GM12873 (cell line): Measurements from ENCODE around the gene INIP.

Experiments
- TF ChIP-seq, protein P1 (sequence below): IDR thresholded peaks from 2 replicates; pipeline ENCODE4 v1.5.1; 2012; ENCODE audit warnings: low read depth, mild to moderate bottlenecking, moderate library complexity, low read length, control low read depth; ENCODE audit not compliant: insufficient read depth; ENCODE audit errors: missing control alignments

Gene INIP

DNA sequence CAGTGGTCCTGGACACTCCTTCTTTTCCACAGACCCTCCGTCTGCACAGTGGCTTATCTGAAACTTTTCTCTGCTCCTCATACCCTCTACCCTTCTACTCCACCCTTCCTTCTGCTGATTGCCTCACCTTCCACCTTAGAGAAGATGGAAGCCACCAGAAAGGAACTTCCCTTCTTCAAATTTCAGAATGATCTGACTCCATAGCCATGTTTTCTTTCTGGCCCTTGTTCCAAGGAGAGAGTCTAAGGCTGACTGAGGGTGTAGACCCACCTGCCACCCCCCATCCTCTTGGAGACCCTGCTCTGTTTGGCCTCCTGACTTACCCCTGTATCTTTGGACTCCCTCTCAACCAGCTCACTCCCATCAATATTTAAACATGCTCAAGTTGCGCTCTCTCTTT, 40.0 kb upstream of the INIP start:
- TF ChIP-seq, protein P1, sequence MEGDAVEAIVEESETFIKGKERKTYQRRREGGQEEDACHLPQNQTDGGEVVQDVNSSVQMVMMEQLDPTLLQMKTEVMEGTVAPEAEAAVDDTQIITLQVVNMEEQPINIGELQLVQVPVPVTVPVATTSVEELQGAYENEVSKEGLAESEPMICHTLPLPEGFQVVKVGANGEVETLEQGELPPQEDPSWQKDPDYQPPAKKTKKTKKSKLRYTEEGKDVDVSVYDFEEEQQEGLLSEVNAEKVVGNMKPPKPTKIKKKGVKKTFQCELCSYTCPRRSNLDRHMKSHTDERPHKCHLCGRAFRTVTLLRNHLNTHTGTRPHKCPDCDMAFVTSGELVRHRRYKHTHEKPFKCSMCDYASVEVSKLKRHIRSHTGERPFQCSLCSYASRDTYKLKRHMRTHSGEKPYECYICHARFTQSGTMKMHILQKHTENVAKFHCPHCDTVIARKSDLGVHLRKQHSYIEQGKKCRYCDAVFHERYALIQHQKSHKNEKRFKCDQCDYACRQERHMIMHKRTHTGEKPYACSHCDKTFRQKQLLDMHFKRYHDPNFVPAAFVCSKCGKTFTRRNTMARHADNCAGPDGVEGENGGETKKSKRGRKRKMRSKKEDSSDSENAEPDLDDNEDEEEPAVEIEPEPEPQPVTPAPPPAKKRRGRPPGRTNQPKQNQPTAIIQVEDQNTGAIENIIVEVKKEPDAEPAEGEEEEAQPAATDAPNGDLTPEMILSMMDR: no peak

DNA sequence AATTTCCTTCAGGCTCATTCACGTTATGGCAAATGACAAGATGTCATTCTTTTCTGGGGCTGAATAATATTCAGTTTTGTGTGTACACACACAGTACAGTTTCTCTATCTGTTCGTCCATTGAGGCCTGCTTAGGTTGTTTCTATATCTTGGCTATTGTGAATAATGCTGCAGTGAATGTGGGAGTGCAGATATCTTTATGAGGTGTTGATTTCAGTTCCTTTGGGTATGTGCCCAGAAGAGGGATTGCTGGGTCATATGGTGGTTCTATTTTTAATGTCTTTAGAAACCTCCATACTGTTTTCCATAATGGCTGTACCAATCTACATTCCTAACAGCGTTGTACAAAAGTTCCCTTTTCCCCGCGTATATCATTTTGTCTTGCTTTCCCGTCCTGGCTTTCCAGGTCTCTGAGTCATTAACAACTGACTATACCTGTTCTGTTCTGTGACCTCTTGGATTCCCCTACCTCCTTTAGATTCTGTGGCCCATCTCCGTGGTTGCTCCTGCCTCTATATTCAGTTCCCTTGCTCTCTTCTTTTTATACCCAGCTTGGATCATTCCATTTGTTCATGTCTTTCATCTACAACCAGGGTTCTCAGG, 39.5 kb upstream of the INIP start:
- TF ChIP-seq, protein P1: no peak

DNA sequence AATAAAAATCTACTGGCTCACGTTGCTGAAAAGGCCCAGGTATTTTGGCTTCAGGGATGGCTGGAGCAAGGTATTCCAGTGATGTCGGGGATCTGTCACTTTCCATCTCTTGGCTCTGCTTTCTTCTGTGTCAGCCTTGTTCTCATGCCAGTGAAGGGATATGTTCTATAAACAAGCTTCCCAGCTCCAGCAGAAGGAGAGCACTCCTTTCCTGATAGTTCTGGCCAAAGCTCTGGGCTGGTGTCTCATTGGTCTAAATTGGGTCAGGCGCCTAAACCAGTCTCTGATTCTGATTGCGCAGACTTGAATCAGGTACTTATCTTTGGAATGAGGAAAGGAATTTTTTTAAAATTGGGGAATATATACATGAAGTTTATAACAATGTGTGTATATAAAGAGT, 37.8 kb upstream of the INIP start:
- TF ChIP-seq, protein P1: no peak

DNA sequence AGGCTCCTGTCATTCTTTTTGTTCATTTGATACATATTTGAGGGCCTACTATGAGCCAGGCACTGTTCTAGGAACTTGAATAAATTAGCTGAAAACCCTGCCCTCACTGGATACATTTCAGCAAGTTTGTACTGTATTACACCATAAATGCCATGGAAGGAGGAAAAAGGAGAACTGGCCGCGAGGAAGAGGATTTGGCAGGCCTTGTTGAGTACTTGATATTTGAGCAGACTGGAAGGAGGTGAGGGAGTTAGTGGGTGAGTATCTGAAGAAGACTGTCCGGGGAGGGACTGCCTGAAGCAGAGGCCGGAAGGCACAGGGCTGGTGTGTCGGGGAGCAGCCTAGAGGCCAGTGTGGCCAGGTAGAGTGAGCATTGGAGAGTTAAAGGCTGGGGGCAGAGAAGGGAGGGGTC, 37.1 kb upstream of the INIP start:
- TF ChIP-seq, protein P1: no peak

DNA sequence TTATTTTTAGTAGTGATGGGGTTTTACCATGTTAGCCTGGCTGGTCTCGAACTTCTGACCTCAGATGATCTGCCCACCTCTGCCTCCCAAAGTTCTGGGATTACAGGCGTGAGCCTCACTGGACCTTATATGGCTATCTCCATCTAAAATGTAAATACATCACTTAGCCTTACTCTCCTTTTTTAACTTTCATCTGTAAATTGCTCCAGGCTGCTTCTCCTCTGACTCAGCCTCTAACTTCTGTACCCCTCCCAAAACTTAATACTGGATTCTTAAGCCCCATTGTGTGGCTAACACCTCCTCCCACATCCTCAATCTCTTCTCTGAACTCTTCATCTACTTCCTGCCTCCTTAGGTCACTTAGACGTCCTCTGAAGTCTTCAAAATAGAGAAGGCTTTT, 36.7 kb upstream of the INIP start:
- TF ChIP-seq, protein P1: no peak

DNA sequence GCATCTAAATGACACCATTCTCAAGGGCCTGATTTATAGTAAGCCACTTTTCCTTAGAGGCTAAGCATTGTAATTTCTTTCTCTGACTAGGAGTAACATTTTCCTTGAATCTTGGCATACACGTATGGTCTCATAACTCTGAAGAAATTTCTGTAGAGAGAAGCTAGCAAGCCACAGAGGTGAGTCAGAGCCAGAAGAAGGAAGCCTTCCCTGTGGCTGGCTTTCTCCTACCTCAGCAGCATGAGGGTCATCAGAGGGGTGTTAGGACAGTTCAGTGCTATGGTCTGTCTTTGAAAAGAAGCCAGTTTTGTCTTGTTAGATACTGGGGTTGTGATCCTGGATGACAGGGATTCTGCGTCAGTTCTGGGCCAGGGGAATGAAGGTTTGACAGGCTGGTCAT, 35.8 kb upstream of the INIP start:
- TF ChIP-seq, protein P1: no peak

DNA sequence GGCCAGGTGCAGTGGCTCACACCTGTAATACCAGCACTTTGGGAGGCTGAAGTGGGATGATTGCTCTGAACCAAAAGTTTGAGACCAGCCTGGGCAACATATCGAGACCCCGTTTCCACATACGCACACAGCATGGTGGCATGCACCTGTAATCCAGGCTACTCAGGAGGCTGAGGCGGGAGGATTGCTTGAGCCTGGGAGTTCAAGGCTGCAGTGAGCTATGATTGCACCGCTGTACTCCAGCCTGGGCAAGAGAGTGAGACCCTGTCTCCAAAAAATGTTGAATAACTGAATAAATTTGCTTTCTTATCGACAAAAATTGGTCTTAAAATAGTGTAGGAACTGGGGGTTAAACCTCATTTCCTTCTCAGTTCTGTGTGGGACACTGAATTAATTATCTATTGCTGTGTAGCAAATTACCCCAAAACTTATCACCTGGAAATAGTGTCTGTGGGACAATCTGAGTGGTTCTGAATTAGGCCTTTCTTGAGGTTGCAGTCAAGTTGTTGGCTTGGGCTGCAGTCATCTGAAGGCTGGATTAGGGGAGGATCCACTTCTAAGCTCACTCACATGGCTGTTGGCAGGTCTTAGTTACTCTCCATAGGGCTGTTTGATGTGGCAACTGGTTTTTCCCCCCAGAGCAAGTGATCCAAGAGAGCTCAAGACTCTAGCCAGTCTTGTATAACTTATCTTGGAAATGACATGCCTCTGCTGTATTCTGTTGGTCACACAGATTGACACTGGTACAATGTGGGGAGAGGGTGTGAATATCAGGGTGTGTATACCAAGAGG, 34.6 kb upstream of the INIP start:
- TF ChIP-seq, protein P1: no peak
